ENCODE measurements around the gene GRIK4. TPM values are rescaled to one million over a fixed set of nuclear protein-coding genes. Genes with fewer than 3 reads are reported as not detected.

The GRIK4 gene
- total and polyA plus RNA-seq, 2 donors from 2014 or later: 0.25 TPM; not detected in 1

GRCh38 chr11:121024989-121025388 lies 513.4 kb downstream of the GRIK4 start:
- no peak for TF ChIP-seq CTCF (IDR thresholded peaks at IDR 0.05; ENCODE audit: borderline replicate concordance, extremely low read depth, insufficient read depth)
- peak overlapping the region in 1 of 3 donors; percentile 52 for H3K9ac ChIP-seq (ENCODE audit: low read length in 3 of 3)
- peaks cover 0 to 13% (median 5%) of the 10 kb centered on the region in 3 donors for H3K4me1 ChIP-seq (ENCODE audit: control insufficient read depth in 2 of 3, insufficient read depth in 2 of 3, low read depth in 1 of 3, low read length in 3 of 3)
- H3K9me3 ChIP-seq (ENCODE audit: control insufficient read depth in 2 of 3, insufficient read depth in 1 of 3, low read length in 3 of 3): no peaks in the 10 kb centered on the region
- FAIRE-seq (no peak), DNase-seq (peak in 2 of 5 donors; percentile 10 to 13)
- intact Hi-C loops (cut with DNase I): no loop called here
- peak overlapping the region; percentile 51 to 74 (median 74) for H3K4me3 ChIP-seq (ENCODE audit: low read length in 3 of 3)
- no peaks in the 10 kb centered on the region for H3K27me3 ChIP-seq (ENCODE audit: control insufficient read depth, insufficient read depth, low read length)
- no peaks in the 10 kb centered on the region for H3K36me3 ChIP-seq (ENCODE audit: control insufficient read depth in 2 of 3, insufficient read depth in 3 of 3, low read length in 3 of 3)
- H3K27ac ChIP-seq (ENCODE audit: low read depth in 2 of 2, low read length in 2 of 2): no peak overlapping the region

- no peak for TF ChIP-seq CTCF (IDR thresholded peaks at IDR 0.05; ENCODE audit: borderline replicate concordance, extremely low read depth, insufficient read depth)
- Histone ChIP-seq H3K27ac (ENCODE audit: low read depth in 2 of 2, low read length in 2 of 2) (no peak overlapping the region), H3K27me3 (ENCODE audit: control insufficient read depth, insufficient read depth, low read length) (no peaks in the 10 kb centered on the region), H3K36me3 (ENCODE audit: control insufficient read depth in 2 of 3, insufficient read depth in 3 of 3, low read length in 3 of 3) (no peaks in the 10 kb centered on the region), H3K4me1 (ENCODE audit: control insufficient read depth in 2 of 3, insufficient read depth in 2 of 3, low read depth in 1 of 3, low read length in 3 of 3) (peaks cover 0 to 13% (median 0%) of the 10 kb centered on the region in 3 donors), H3K4me3 (ENCODE audit: low read length in 3 of 3) (no peak overlapping the region), H3K9ac (ENCODE audit: low read length in 3 of 3) (no peak overlapping the region), H3K9me3 (ENCODE audit: control insufficient read depth in 2 of 3, insufficient read depth in 1 of 3, low read length in 3 of 3) (no peaks in the 10 kb centered on the region)
- no peak for DNase-seq
- FAIRE-seq: no peak
- intact Hi-C loops (cut with DNase I): no loop called here
Observed at GRCh38 chr11:121029153-121029552, 517.6 kb downstream of the GRIK4 start.

GRCh38 chr11:121029813-121030445 lies 518.4 kb downstream of the GRIK4 start:
- no peak for TF ChIP-seq CTCF (IDR thresholded peaks at IDR 0.05; ENCODE audit: borderline replicate concordance, extremely low read depth, insufficient read depth)
- Histone ChIP-seq H3K9ac (ENCODE audit: low read length in 3 of 3) (no peak overlapping the region), H3K27me3 (ENCODE audit: control insufficient read depth, insufficient read depth, low read length) (no peaks in the 10 kb centered on the region), H3K27ac (ENCODE audit: low read depth in 2 of 2, low read length in 2 of 2) (no peak overlapping the region), H3K4me3 (ENCODE audit: low read length in 3 of 3) (no peak overlapping the region), H3K4me1 (ENCODE audit: control insufficient read depth in 2 of 3, insufficient read depth in 2 of 3, low read depth in 1 of 3, low read length in 3 of 3) (peaks cover 0 to 8% (median 0%) of the 10 kb centered on the region in 3 donors), H3K36me3 (ENCODE audit: control insufficient read depth in 2 of 3, insufficient read depth in 3 of 3, low read length in 3 of 3) (no peaks in the 10 kb centered on the region), H3K9me3 (ENCODE audit: control insufficient read depth in 2 of 3, insufficient read depth in 1 of 3, low read length in 3 of 3) (no peaks in the 10 kb centered on the region)
- no peak for DNase-seq
- no peak for FAIRE-seq
- intact Hi-C loops (cut with DNase I): no loop called here

Measured in kidney (tissue), 14 donors.